Panc1 (cell line): ENCODE measurements around the gene MCMBP.

Source experiments
- POLR2AphosphoS5 ChIP-seq: IDR thresholded peaks from 2 replicates; pipeline ENCODE4 v1.6.1; 2012; ENCODE audit warnings: mild to moderate bottlenecking, low read depth, low read length, moderate library complexity
- TF ChIP-seq, protein P1 (sequence below), 2 experiments: IDR thresholded peaks; 2 replicates each; pipeline ENCODE4 v1.6.1; 2011 to 2012; ENCODE audit warnings: low read depth in 2 of 2, control low read depth in 1 of 2, low read length in 1 of 2, mild to moderate bottlenecking in 1 of 2, moderate library complexity in 1 of 2; ENCODE audit not compliant: insufficient read depth in 1 of 2
- TF ChIP-seq, protein P2 (sequence below): fragments of 450-650 bp; IDR thresholded peaks from 2 replicates; pipeline ENCODE4 v1.5.1; 2017; ENCODE audit warnings: mild to moderate bottlenecking

DNA sequence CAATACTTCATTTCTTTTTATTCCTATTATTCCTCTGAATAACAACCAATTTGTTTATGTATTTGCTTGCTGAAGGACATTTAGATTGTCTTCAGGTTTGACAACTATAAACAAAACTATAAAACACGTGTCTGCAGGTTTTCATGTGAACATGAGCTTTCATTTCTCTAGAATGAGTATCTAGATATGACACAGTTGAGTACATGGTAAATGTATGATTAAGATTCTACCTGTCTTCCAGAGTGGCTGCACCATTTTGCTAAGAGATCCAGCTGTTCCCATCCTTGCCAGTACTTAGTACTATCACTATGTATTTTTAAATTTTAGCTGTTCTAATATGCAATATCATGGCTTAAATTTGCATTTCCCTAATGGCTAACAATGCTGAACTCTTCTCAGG, 10.1 kb downstream of the MCMBP start:
- no peak for TF ChIP-seq POLR2AphosphoS5
- TF ChIP-seq, protein P1, sequence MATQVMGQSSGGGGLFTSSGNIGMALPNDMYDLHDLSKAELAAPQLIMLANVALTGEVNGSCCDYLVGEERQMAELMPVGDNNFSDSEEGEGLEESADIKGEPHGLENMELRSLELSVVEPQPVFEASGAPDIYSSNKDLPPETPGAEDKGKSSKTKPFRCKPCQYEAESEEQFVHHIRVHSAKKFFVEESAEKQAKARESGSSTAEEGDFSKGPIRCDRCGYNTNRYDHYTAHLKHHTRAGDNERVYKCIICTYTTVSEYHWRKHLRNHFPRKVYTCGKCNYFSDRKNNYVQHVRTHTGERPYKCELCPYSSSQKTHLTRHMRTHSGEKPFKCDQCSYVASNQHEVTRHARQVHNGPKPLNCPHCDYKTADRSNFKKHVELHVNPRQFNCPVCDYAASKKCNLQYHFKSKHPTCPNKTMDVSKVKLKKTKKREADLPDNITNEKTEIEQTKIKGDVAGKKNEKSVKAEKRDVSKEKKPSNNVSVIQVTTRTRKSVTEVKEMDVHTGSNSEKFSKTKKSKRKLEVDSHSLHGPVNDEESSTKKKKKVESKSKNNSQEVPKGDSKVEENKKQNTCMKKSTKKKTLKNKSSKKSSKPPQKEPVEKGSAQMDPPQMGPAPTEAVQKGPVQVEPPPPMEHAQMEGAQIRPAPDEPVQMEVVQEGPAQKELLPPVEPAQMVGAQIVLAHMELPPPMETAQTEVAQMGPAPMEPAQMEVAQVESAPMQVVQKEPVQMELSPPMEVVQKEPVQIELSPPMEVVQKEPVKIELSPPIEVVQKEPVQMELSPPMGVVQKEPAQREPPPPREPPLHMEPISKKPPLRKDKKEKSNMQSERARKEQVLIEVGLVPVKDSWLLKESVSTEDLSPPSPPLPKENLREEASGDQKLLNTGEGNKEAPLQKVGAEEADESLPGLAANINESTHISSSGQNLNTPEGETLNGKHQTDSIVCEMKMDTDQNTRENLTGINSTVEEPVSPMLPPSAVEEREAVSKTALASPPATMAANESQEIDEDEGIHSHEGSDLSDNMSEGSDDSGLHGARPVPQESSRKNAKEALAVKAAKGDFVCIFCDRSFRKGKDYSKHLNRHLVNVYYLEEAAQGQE (IDR thresholded peaks at IDR 0.05; ENCODE audit: insufficient read depth in 1 of 2, low read depth in 2 of 2, low read length in 1 of 2), result no peak
- TF ChIP-seq, protein P2, sequence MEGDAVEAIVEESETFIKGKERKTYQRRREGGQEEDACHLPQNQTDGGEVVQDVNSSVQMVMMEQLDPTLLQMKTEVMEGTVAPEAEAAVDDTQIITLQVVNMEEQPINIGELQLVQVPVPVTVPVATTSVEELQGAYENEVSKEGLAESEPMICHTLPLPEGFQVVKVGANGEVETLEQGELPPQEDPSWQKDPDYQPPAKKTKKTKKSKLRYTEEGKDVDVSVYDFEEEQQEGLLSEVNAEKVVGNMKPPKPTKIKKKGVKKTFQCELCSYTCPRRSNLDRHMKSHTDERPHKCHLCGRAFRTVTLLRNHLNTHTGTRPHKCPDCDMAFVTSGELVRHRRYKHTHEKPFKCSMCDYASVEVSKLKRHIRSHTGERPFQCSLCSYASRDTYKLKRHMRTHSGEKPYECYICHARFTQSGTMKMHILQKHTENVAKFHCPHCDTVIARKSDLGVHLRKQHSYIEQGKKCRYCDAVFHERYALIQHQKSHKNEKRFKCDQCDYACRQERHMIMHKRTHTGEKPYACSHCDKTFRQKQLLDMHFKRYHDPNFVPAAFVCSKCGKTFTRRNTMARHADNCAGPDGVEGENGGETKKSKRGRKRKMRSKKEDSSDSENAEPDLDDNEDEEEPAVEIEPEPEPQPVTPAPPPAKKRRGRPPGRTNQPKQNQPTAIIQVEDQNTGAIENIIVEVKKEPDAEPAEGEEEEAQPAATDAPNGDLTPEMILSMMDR, result no peak
